IgD-negative memory B cell (primary cell): ENCODE measurements around the gene TBL1X. TPM values are rescaled to one million over a fixed set of nuclear protein-coding genes. Genes with fewer than 3 reads are reported as not detected.

Source experiments
- H3K27ac Mint-ChIP-seq, 3 donors: one replicate each; pipeline ENCODE4 v1.8.0; 2020 to 2022; ENCODE audit warnings: mild to moderate bottlenecking in 3 of 3, mixed read lengths in 3 of 3, moderate library complexity in 1 of 3
- H3K27me3 Mint-ChIP-seq: one replicate; pipeline ENCODE4 v1.8.0; 2021; ENCODE audit warnings: mixed read lengths
- H3K36me3 Mint-ChIP-seq: one replicate; pipeline ENCODE4 v1.8.0; 2020; ENCODE audit warnings: mild to moderate bottlenecking, mixed read lengths
- H3K4me1 Mint-ChIP-seq, 3 donors: one replicate each; pipeline ENCODE4 v1.8.0; 2020 to 2022; ENCODE audit warnings: mixed read lengths in 3 of 3, mild to moderate bottlenecking in 1 of 3
- H3K4me3 Mint-ChIP-seq, 4 donors: one replicate each; pipeline ENCODE4 v1.8.0; 2020 to 2022; ENCODE audit warnings: mild to moderate bottlenecking in 4 of 4, mixed read lengths in 4 of 4, moderate library complexity in 3 of 4
- H3K9me3 Mint-ChIP-seq, 3 donors: one replicate each; pipeline ENCODE4 v1.8.0; 2020 to 2021; ENCODE audit warnings: mixed read lengths in 3 of 3, mild to moderate bottlenecking in 1 of 3
- polyA plus RNA-seq: library from polyadenylated mRNA; unstranded; fragments of 300-500 nt; fragmentation: Illumina TruSeq; gene quantifications from one replicate; pipeline ENCODE4 v1.2.3, GENCODE V29; 2021

Gene TBL1X
- polyA plus RNA-seq, 1 donor from 2014 or later, result 11.5 TPM

DNA sequence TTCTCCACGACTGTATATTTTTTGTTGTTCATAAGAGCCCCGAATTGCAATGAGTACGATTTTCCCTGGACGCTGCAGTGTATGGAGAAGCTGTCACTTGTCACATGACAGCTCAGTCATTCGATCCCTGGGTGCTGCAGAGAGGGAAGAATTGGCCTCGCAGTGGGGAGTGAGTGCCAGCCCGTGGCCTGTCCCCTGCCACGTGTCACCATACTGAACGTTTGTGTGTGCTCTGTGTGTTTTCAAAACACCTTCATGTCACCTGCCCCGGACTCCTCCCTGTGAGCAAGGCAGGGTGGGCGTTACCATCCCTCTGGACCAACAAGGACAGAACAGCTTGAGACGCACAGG, 77.9 kb downstream of the TBL1X start:
- Mint-ChIP-seq H3K36me3 (peaks cover 6% of the 10 kb centered on the region), H3K9me3 (peaks cover 0 to 2% (median 0%) of the 10 kb centered on the region in 3 donors), H3K4me1 (peaks cover 3 to 9% (median 8%) of the 10 kb centered on the region in 3 donors), H3K27ac (no peak overlapping the region), H3K4me3 (peak overlapping the region in 1 of 4 donors; percentile 76), H3K27me3 (peaks cover 2% of the 10 kb centered on the region)

- Mint-ChIP-seq H3K27ac (no peak overlapping the region), H3K27me3 (no peaks in the 10 kb centered on the region), H3K9me3 (peaks cover 0 to 7% (median 1%) of the 10 kb centered on the region in 3 donors), H3K4me3 (no peak overlapping the region), H3K4me1 (peaks cover 10 to 17% (median 16%) of the 10 kb centered on the region in 3 donors), H3K36me3 (peaks cover 4% of the 10 kb centered on the region)
Measured at GRCh38 chrX:9555354-9555753, 90.5 kb downstream of the TBL1X start.

DNA sequence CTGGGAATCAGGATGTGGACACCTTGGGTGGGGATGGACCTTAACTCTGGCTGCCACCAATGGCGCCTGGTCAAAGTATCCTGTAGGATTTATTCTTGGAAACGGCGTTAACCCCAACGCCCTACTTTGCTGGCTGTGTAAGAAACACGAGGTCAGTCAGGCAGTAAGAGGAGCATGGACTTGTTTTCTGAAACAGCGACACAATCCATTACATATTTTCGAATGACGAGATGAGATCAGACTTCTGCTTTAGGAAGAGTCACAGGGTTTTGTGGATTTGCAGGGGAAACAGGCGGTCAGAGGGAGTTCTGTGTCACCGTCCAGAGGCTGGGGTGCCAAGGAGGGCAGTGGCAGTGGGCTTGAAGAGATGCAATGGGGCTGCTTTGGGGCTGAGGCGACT, 92.2 kb downstream of the TBL1X start:
- Mint-ChIP-seq H3K4me1 (peaks cover 10 to 18% (median 17%) of the 10 kb centered on the region in 3 donors), H3K4me3 (no peak overlapping the region), H3K27ac (peak overlapping the region in 1 of 3 donors; percentile 34), H3K36me3 (peaks cover 5% of the 10 kb centered on the region), H3K27me3 (no peaks in the 10 kb centered on the region), H3K9me3 (peaks cover 0 to 7% (median under 1%) of the 10 kb centered on the region in 3 donors)

GRCh38 chrX:9557521-9557920, 92.7 kb downstream of the TBL1X start:
- Mint-ChIP-seq H3K9me3 (peaks cover 0 to 7% (median 0%) of the 10 kb centered on the region in 3 donors), H3K27ac (peak overlapping the region in 1 of 3 donors; percentile 47), H3K27me3 (no peaks in the 10 kb centered on the region), H3K36me3 (peaks cover 5% of the 10 kb centered on the region), H3K4me3 (no peak overlapping the region), H3K4me1 (peaks cover 10 to 18% (median 17%) of the 10 kb centered on the region in 3 donors)

DNA sequence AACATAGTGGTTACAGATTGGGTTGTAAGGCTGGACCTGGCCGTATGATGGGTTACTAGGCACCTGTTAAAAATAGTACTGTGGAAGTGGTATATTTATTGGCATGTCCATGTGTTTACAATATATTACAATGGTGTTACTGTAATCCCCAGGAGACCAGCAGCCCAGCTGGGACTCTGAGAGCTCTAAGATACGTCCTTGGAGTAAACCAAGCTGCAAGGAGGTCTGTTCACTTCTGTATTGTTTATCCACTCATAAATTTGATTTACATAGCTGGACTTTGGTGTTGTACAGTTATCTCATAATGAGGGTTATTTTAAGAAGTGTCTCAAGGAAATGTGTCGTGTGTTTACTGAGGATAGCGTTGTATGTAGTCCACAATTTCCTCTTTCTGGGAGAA, 93.8 kb downstream of the TBL1X start:
- Mint-ChIP-seq H3K4me1 (peaks cover 10 to 18% (median 17%) of the 10 kb centered on the region in 3 donors), H3K4me3 (no peak overlapping the region), H3K27ac (no peak overlapping the region), H3K9me3 (no peaks in the 10 kb centered on the region), H3K36me3 (peaks cover 5% of the 10 kb centered on the region), H3K27me3 (no peaks in the 10 kb centered on the region)

GRCh38 chrX:9560219-9560618, 95.4 kb downstream of the TBL1X start:
- H3K4me3 Mint-ChIP-seq, result no peak overlapping the region
- H3K36me3 Mint-ChIP-seq, result peaks cover 5% of the 10 kb centered on the region
- no peaks in the 10 kb centered on the region for H3K9me3 Mint-ChIP-seq
- H3K4me1 Mint-ChIP-seq, result peaks cover 8 to 16% (median 10%) of the 10 kb centered on the region in 3 donors
- no peaks in the 10 kb centered on the region for H3K27me3 Mint-ChIP-seq
- H3K27ac Mint-ChIP-seq, result peak overlapping the region in 1 of 3 donors; percentile 16

DNA sequence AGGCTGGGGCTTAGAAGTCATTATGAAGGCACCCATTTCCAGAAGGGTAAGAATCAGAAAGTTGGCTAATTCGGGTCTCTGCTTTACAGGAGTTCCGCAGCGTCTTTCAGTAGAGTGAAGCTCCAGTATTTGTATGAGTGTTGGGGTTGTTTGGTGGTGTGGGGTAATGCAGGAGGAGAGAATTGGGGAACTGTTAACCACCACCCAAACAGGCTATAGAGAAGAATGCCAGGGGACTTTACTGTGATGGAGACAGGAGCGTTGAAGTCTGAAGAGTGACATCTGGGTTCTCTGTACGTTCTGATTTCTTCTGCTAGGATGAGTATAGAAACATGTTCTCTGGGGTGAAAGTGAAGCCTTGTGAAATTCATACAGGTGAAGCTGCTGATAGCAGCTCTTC, 96.3 kb downstream of the TBL1X start:
- Mint-ChIP-seq H3K27me3 (no peaks in the 10 kb centered on the region), H3K27ac (no peak overlapping the region), H3K4me3 (no peak overlapping the region), H3K36me3 (peaks cover 5% of the 10 kb centered on the region), H3K9me3 (no peaks in the 10 kb centered on the region), H3K4me1 (peaks cover 10 to 16% (median 12%) of the 10 kb centered on the region in 3 donors)

GRCh38 chrX:9562851-9563250, 98.0 kb downstream of the TBL1X start:
- Mint-ChIP-seq H3K27me3 (no peaks in the 10 kb centered on the region), H3K27ac (no peak overlapping the region)

GRCh38 chrX:9566150-9566621, 101.3 kb downstream of the TBL1X start:
- H3K27ac Mint-ChIP-seq, result no peak overlapping the region
- H3K4me3 Mint-ChIP-seq, result no peak overlapping the region
- no peaks in the 10 kb centered on the region for H3K27me3 Mint-ChIP-seq
- peaks cover 2% of the 10 kb centered on the region for H3K36me3 Mint-ChIP-seq
- H3K4me1 Mint-ChIP-seq, result peaks cover 6 to 17% (median 16%) of the 10 kb centered on the region in 3 donors
- H3K9me3 Mint-ChIP-seq, result no peaks in the 10 kb centered on the region

More at GRCh38 chrX:9562851-9563250, 98.0 kb downstream of the TBL1X start:
- Mint-ChIP-seq H3K9me3 (no peaks in the 10 kb centered on the region), H3K4me1 (peaks cover 9 to 18% (median 17%) of the 10 kb centered on the region in 3 donors), H3K36me3 (peaks cover 2% of the 10 kb centered on the region), H3K4me3 (no peak overlapping the region)

DNA sequence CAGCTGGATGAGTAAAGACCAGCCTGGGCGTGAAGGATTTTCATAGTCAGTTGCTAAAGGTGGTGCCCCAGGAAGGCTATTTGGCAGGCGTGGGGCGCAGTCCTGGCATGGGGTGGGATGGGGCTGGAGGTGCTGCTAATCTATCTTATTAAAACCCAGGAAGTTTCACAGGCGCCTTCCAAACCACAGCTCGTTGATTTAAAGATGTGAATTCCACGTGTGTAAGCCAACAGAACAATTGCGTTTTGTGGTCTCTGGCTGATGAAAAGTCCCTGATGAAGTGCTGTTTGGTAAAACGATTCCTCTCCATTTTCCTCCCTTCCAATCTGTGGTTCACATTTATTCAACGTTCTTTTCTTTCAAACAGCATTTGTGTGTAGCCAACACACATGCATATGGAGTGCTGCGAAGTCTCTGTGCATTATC, 105.0 kb downstream of the TBL1X start:
- Mint-ChIP-seq H3K4me1 (peaks cover 11 to 29% (median 26%) of the 10 kb centered on the region in 3 donors), H3K4me3 (no peak overlapping the region), H3K27me3 (no peaks in the 10 kb centered on the region), H3K27ac (no peak overlapping the region), H3K36me3 (no peaks in the 10 kb centered on the region), H3K9me3 (peaks cover 0 to 4% (median 0%) of the 10 kb centered on the region in 3 donors)

GRCh38 chrX:9573282-9574106, 108.6 kb downstream of the TBL1X start:
- no peak overlapping the region for H3K27ac Mint-ChIP-seq
- H3K27me3 Mint-ChIP-seq, result no peaks in the 10 kb centered on the region
- peak overlapping the region in 1 of 4 donors; percentile 20 for H3K4me3 Mint-ChIP-seq
- H3K36me3 Mint-ChIP-seq, result no peaks in the 10 kb centered on the region
- H3K4me1 Mint-ChIP-seq, result peaks cover 9 to 16% (median 9%) of the 10 kb centered on the region in 3 donors
- peaks cover 0 to 4% (median 0%) of the 10 kb centered on the region in 3 donors for H3K9me3 Mint-ChIP-seq

- Mint-ChIP-seq H3K4me3 (no peak overlapping the region), H3K4me1 (peaks cover 9 to 23% (median 9%) of the 10 kb centered on the region in 3 donors), H3K9me3 (peaks cover 0 to 4% (median 0%) of the 10 kb centered on the region in 3 donors), H3K27me3 (no peaks in the 10 kb centered on the region), H3K36me3 (no peaks in the 10 kb centered on the region), H3K27ac (no peak overlapping the region)
Measured at GRCh38 chrX:9576059-9576458, 111.2 kb downstream of the TBL1X start.

GRCh38 chrX:9577555-9577954, 112.7 kb downstream of the TBL1X start:
- Mint-ChIP-seq H3K9me3 (peaks cover 0 to 4% (median 0%) of the 10 kb centered on the region in 3 donors), H3K27ac (no peak overlapping the region), H3K4me1 (peaks cover 4 to 21% (median 5%) of the 10 kb centered on the region in 3 donors), H3K27me3 (no peaks in the 10 kb centered on the region), H3K36me3 (no peaks in the 10 kb centered on the region), H3K4me3 (no peak overlapping the region)

GRCh38 chrX:9578083-9578779, 113.4 kb downstream of the TBL1X start:
- Mint-ChIP-seq H3K27me3 (no peaks in the 10 kb centered on the region), H3K27ac (no peak overlapping the region), H3K36me3 (peaks cover 2% of the 10 kb centered on the region), H3K9me3 (peaks cover 0 to 4% (median 0%) of the 10 kb centered on the region in 3 donors), H3K4me3 (no peak overlapping the region), H3K4me1 (peaks cover 3 to 17% (median 8%) of the 10 kb centered on the region in 3 donors)

DNA sequence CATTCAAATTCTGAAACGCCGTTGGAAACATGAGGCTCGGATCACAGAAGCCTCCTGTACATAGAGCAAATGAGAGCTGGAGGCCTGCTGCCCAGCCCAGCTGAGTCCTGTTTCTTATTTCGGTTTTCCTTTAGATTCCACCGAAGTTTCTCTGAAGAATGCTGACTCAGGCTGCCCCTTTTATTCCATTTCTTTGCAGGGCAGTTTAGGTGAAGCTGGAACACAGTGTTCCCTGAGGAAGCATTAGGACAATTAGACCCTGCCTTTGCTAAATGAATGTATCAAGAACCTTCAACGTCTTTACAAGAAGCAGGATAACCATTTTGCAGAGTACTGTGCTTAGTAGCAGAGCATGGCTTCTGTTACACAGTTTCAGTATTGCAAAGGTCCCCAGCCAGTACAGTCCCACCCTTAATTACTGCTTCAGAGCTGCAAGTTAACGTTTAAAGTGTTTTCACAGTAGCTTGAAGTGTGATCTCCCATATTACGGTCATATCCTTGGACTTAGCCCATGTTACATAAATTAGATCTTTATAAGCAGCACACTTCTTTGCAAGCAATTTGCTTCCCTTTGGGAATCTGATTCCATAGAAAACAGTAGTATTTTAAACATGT, 117.0 kb downstream of the TBL1X start:
- no peak overlapping the region for H3K4me3 Mint-ChIP-seq
- peaks cover 9 to 12% (median 10%) of the 10 kb centered on the region in 3 donors for H3K4me1 Mint-ChIP-seq
- peak overlapping the region in 1 of 3 donors; percentile 60 for H3K27ac Mint-ChIP-seq
- H3K36me3 Mint-ChIP-seq, result peaks cover 2% of the 10 kb centered on the region
- H3K9me3 Mint-ChIP-seq, result no peaks in the 10 kb centered on the region
- H3K27me3 Mint-ChIP-seq, result no peaks in the 10 kb centered on the region
